SK-N-SH treated with all-trans-retinoic acid at 6 μM for 48 hours (cell line): ENCODE results near the gene DEDD2.

Source experiments
- ATAC-seq: fragments of 200-7000 bp; cut with Tn5 transposase; 3 replicates; pipeline ENCODE4 v1.9.1; 2020; ENCODE audit warnings: mild to moderate bottlenecking, moderate library complexity
- BACH2 ChIP-seq: fragments of 250-450 bp; sonication (Bioruptor Pico); IDR thresholded peaks from 2 replicates; pipeline ENCODE4 v1.9.0; 2021; ENCODE audit warnings: mild to moderate bottlenecking, borderline replicate concordance
- CSDC2 ChIP-seq: fragments of 250-450 bp; sonication (Bioruptor Pico); IDR thresholded peaks from 2 replicates; pipeline ENCODE4 v1.5.0; 2020; ENCODE audit warnings: mild to moderate bottlenecking, moderate library complexity
- ESRRG ChIP-seq: fragments of 250-450 bp; sonication (Bioruptor Pico); IDR thresholded peaks from 2 replicates; pipeline ENCODE4 v1.6.1; 2021; ENCODE audit warnings: mild to moderate bottlenecking
- GLIS3 ChIP-seq: fragments of 250-450 bp; sonication (Bioruptor Pico); IDR thresholded peaks from 2 replicates; pipeline ENCODE4 v1.5.0; 2020; ENCODE audit warnings: mild to moderate bottlenecking, moderate library complexity
- ISL1 ChIP-seq: fragments of 250-450 bp; sonication (Bioruptor Pico); IDR thresholded peaks from 2 replicates; pipeline ENCODE4 v2.1.2; 2022; ENCODE audit warnings: mild to moderate bottlenecking, moderate library complexity
- OSR1 ChIP-seq: fragments of 250-450 bp; sonication (Bioruptor Pico); IDR thresholded peaks from 2 replicates; pipeline ENCODE4 v1.8.0; 2022; ENCODE audit warnings: moderate library complexity, mild to moderate bottlenecking, inconsistent platforms
- PATZ1 ChIP-seq: fragments of 250-450 bp; sonication (Bioruptor Pico); IDR thresholded peaks from 2 replicates; pipeline ENCODE4 v1.8.0; 2020; ENCODE audit warnings: mild to moderate bottlenecking, moderate library complexity, borderline replicate concordance
- PPARA ChIP-seq: fragments of 250-450 bp; sonication (Bioruptor Pico); IDR thresholded peaks from 2 replicates; pipeline ENCODE4 v1.5.0; 2020; ENCODE audit warnings: mild to moderate bottlenecking, borderline replicate concordance
- RARB ChIP-seq: fragments of 250-450 bp; sonication (Bioruptor Pico); IDR thresholded peaks from 2 replicates; pipeline ENCODE4 v1.8.0; 2021; ENCODE audit warnings: mild to moderate bottlenecking, moderate library complexity
- SNAI2 ChIP-seq: fragments of 250-450 bp; sonication (Bioruptor Pico); IDR thresholded peaks from 2 replicates; pipeline ENCODE4 v1.5.0; 2020; ENCODE audit warnings: mild to moderate bottlenecking, moderate library complexity
- TCF4 ChIP-seq: fragments of 250-450 bp; sonication (Bioruptor Pico); IDR thresholded peaks from 2 replicates; pipeline ENCODE4 v1.8.0; 2021; ENCODE audit warnings: mild to moderate bottlenecking, moderate library complexity, borderline replicate concordance
- TOX ChIP-seq: fragments of 250-450 bp; sonication (Bioruptor Pico); IDR thresholded peaks from 2 replicates; pipeline ENCODE4 v1.8.0; 2021; ENCODE audit warnings: mild to moderate bottlenecking, moderate library complexity, borderline replicate concordance
- ZC3H10 ChIP-seq: fragments of 250-450 bp; sonication (Bioruptor Pico); IDR thresholded peaks from 2 replicates; pipeline ENCODE4 v1.5.1; 2021; ENCODE audit warnings: mild to moderate bottlenecking, moderate library complexity
- ZFP3 ChIP-seq: fragments of 250-450 bp; sonication (Bioruptor Pico); IDR thresholded peaks from 2 replicates; pipeline ENCODE4 v1.5.0; 2020; ENCODE audit warnings: mild to moderate bottlenecking, moderate library complexity
- ZFP30 ChIP-seq: fragments of 450-650 bp; formaldehyde crosslinking; IDR thresholded peaks from 2 replicates; pipeline ENCODE4 v1.5.0; 2022; ENCODE audit warnings: mild to moderate bottlenecking, moderate library complexity
- ZNF565 ChIP-seq: fragments of 450-650 bp; formaldehyde crosslinking; conservative IDR thresholded peaks from 2 replicates; pipeline ENCODE4 v1.5.0; 2020; ENCODE audit warnings: low read depth, mild to moderate bottlenecking, moderate library complexity
- ZNF70 ChIP-seq: fragments of 450-650 bp; formaldehyde crosslinking; IDR thresholded peaks from 2 replicates; pipeline ENCODE4 v1.5.0; 2020; ENCODE audit warnings: mild to moderate bottlenecking, moderate library complexity
- ZNF8 ChIP-seq: fragments of 450-650 bp; formaldehyde crosslinking; IDR thresholded peaks from 2 replicates; pipeline ENCODE4 v1.5.0; 2020; ENCODE audit warnings: mild to moderate bottlenecking, moderate library complexity
- TF ChIP-seq, protein P1 (sequence below): fragments of 250-450 bp; sonication (Bioruptor Pico); IDR thresholded peaks from 2 replicates; pipeline ENCODE4 v1.5.1; 2021; ENCODE audit warnings: mild to moderate bottlenecking, moderate library complexity
- TF ChIP-seq, protein P2 (sequence below): fragments of 250-450 bp; sonication (Bioruptor Pico); IDR thresholded peaks from 2 replicates; pipeline ENCODE4 v1.5.1; 2020; ENCODE audit warnings: low read depth, mild to moderate bottlenecking, moderate library complexity
- TF ChIP-seq, protein P3 (sequence below): fragments of 250-450 bp; sonication (Bioruptor Pico); IDR thresholded peaks from 2 replicates; pipeline ENCODE4 v1.8.0; 2021; ENCODE audit warnings: low read depth, mild to moderate bottlenecking, moderate library complexity, borderline replicate concordance
- TF ChIP-seq, protein P4 (sequence below): fragments of 250-450 bp; sonication (Bioruptor Pico); IDR thresholded peaks from 2 replicates; pipeline ENCODE4 v1.5.0; 2020; ENCODE audit warnings: mild to moderate bottlenecking, moderate library complexity

The DEDD2 gene

GRCh38 chr19:42178791-42179674 lies 38.4 kb downstream of the DEDD2 start:
- TF ChIP-seq TCF4 (CRISPR knock-in tag), result no peak
- TF ChIP-seq, protein P1, sequence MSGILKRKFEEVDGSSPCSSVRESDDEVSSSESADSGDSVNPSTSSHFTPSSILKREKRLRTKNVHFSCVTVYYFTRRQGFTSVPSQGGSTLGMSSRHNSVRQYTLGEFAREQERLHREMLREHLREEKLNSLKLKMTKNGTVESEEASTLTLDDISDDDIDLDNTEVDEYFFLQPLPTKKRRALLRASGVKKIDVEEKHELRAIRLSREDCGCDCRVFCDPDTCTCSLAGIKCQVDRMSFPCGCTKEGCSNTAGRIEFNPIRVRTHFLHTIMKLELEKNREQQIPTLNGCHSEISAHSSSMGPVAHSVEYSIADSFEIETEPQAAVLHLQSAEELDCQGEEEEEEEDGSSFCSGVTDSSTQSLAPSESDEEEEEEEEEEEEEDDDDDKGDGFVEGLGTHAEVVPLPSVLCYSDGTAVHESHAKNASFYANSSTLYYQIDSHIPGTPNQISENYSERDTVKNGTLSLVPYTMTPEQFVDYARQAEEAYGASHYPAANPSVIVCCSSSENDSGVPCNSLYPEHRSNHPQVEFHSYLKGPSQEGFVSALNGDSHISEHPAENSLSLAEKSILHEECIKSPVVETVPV (CRISPR knock-in tag), result no peak
- no peak for TF ChIP-seq ZNF70
- TF ChIP-seq CSDC2 (CRISPR knock-in tag), result no peak
- TF ChIP-seq, protein P2, sequence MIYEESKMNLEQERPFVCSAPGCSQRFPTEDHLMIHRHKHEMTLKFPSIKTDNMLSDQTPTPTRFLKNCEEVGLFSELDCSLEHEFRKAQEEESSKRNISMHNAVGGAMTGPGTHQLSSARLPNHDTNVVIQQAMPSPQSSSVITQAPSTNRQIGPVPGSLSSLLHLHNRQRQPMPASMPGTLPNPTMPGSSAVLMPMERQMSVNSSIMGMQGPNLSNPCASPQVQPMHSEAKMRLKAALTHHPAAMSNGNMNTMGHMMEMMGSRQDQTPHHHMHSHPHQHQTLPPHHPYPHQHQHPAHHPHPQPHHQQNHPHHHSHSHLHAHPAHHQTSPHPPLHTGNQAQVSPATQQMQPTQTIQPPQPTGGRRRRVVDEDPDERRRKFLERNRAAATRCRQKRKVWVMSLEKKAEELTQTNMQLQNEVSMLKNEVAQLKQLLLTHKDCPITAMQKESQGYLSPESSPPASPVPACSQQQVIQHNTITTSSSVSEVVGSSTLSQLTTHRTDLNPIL (CRISPR knock-in tag), result no peak
- TF ChIP-seq ISL1, result no peak
- TF ChIP-seq, protein P3, sequence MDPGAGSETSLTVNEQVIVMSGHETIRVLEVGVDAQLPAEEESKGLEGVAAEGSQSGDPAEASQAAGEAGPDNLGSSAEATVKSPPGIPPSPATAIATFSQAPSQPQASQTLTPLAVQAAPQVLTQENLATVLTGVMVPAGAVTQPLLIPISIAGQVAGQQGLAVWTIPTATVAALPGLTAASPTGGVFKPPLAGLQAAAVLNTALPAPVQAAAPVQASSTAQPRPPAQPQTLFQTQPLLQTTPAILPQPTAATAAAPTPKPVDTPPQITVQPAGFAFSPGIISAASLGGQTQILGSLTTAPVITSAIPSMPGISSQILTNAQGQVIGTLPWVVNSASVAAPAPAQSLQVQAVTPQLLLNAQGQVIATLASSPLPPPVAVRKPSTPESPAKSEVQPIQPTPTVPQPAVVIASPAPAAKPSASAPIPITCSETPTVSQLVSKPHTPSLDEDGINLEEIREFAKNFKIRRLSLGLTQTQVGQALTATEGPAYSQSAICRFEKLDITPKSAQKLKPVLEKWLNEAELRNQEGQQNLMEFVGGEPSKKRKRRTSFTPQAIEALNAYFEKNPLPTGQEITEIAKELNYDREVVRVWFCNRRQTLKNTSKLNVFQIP, result no peak
- no peak for TF ChIP-seq ZFP30 (CRISPR knock-in tag)
- no peak for TF ChIP-seq SNAI2 (CRISPR knock-in tag)
- TF ChIP-seq ZNF8 (CRISPR knock-in tag), result no peak
- TF ChIP-seq ZNF565 (CRISPR knock-in tag), result no peak
- TF ChIP-seq RARB (CRISPR knock-in tag), result no peak
- TF ChIP-seq ESRRG (CRISPR knock-in tag), result no peak
- no peak for TF ChIP-seq TOX (CRISPR knock-in tag)
- TF ChIP-seq ZFP3 (CRISPR knock-in tag), result no peak
- no peak for TF ChIP-seq OSR1 (CRISPR knock-in tag)
- TF ChIP-seq PATZ1, result no peak
- TF ChIP-seq GLIS3 (CRISPR knock-in tag), result no peak
- TF ChIP-seq, protein P4, sequence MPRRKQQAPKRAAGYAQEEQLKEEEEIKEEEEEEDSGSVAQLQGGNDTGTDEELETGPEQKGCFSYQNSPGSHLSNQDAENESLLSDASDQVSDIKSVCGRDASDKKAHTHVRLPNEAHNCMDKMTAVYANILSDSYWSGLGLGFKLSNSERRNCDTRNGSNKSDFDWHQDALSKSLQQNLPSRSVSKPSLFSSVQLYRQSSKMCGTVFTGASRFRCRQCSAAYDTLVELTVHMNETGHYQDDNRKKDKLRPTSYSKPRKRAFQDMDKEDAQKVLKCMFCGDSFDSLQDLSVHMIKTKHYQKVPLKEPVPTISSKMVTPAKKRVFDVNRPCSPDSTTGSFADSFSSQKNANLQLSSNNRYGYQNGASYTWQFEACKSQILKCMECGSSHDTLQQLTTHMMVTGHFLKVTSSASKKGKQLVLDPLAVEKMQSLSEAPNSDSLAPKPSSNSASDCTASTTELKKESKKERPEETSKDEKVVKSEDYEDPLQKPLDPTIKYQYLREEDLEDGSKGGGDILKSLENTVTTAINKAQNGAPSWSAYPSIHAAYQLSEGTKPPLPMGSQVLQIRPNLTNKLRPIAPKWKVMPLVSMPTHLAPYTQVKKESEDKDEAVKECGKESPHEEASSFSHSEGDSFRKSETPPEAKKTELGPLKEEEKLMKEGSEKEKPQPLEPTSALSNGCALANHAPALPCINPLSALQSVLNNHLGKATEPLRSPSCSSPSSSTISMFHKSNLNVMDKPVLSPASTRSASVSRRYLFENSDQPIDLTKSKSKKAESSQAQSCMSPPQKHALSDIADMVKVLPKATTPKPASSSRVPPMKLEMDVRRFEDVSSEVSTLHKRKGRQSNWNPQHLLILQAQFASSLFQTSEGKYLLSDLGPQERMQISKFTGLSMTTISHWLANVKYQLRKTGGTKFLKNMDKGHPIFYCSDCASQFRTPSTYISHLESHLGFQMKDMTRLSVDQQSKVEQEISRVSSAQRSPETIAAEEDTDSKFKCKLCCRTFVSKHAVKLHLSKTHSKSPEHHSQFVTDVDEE, result no peak
- ATAC-seq, result no peak

GRCh38 chr19:42177686-42178019 lies 39.8 kb downstream of the DEDD2 start:
- no peak for ATAC-seq
- TF ChIP-seq ZNF8 (CRISPR knock-in tag) (no peak), TOX (CRISPR knock-in tag) (no peak), SNAI2 (CRISPR knock-in tag) (no peak), BACH2 (CRISPR knock-in tag) (no peak), ESRRG (CRISPR knock-in tag) (no peak), ZC3H10 (CRISPR knock-in tag) (no peak), TCF4 (CRISPR knock-in tag) (no peak), ZNF565 (CRISPR knock-in tag) (no peak), ZFP3 (CRISPR knock-in tag) (no peak), GLIS3 (CRISPR knock-in tag) (no peak), PPARA (CRISPR knock-in tag) (no peak), ISL1 (no peak)
- TF ChIP-seq, protein P3, result no peak
